Smooth muscle cell (in vitro differentiated cells): ENCODE data around the gene MTRF1. TPM values are rescaled to one million over a fixed set of nuclear protein-coding genes. Genes with fewer than 3 reads are reported as not detected.

Experiments used
- DNase-seq: peaks from one replicate; lab custom pipeline; 2025; ENCODE audit not compliant: unreplicated experiment; lab: John Stamatoyannopoulos, UW
- H2AFZ ChIP-seq: fragments of 200-600 bp; sonication (generic); 2 replicates; pipeline ENCODE4 v1.6.0; 2016; ENCODE audit warnings: antibody characterized with exemption, low read depth, mild to moderate bottlenecking
- H3F3A ChIP-seq: fragments of 200-600 bp; sonication (generic); 2 replicates; pipeline ENCODE4 v1.6.0; 2017; ENCODE audit warnings: antibody characterized with exemption, low read depth
- H3K27ac ChIP-seq: fragments of 200-600 bp; sonication (generic); 2 replicates; pipeline ENCODE4 v1.5.1; 2016; ENCODE audit warnings: low read depth, mild to moderate bottlenecking
- H3K27me3 ChIP-seq: fragments of 200-600 bp; sonication (generic); 2 replicates; pipeline ENCODE4 v1.6.1; 2016; ENCODE audit warnings: low read depth, mild to moderate bottlenecking
- H3K36me3 ChIP-seq: fragments of 200-600 bp; sonication (generic); 2 replicates; pipeline ENCODE4 v1.5.1; 2016; ENCODE audit warnings: low read depth
- H3K4me1 ChIP-seq: fragments of 200-600 bp; sonication (generic); 2 replicates; pipeline ENCODE4 v1.5.1; 2016; ENCODE audit warnings: low read depth
- H3K4me2 ChIP-seq: fragments of 200-600 bp; sonication (generic); 2 replicates; pipeline ENCODE4 v1.6.0; 2016; ENCODE audit warnings: mild to moderate bottlenecking
- H3K4me3 ChIP-seq: fragments of 200-600 bp; sonication (generic); 2 replicates; pipeline ENCODE4 v1.5.1; 2016; ENCODE audit warnings: mild to moderate bottlenecking
- H3K79me2 ChIP-seq: fragments of 200-600 bp; sonication (generic); 2 replicates; pipeline ENCODE4 v1.6.0; 2016; ENCODE audit warnings: low read depth, mild to moderate bottlenecking
- H3K9ac ChIP-seq: fragments of 200-600 bp; sonication (generic); 2 replicates; pipeline ENCODE4 v1.6.0; 2016; ENCODE audit warnings: low read depth
- H3K9me3 ChIP-seq: fragments of 200-600 bp; sonication (generic); replicated peaks from 2 replicates; pipeline ENCODE4 v1.5.1; 2016; ENCODE audit warnings: low read depth
- H4K20me1 ChIP-seq: fragments of 200-600 bp; sonication (generic); 2 replicates; pipeline ENCODE4 v1.6.0; 2016; ENCODE audit warnings: low read depth
- WGBS: methylation state at CpG from one replicate; pipeline ENCODE4 v1.1.7; 2016; ENCODE audit warnings: low lambda C conversion rate; 5-methylcytosine and 5-hydroxymethylcytosine counted together
- polyA plus RNA-seq: library from polyadenylated mRNA; unstranded; fragments of >200 nt; fragmentation: Nextera tagmentation; extraction: Ambion mirVana; gene quantifications from 2 replicates; pipeline ENCODE4 v1.2.1, GENCODE V29; 2016
- total RNA-seq: library from RNA; depleted of rRNA; stranded (reverse); fragments of >200 nt; gene quantifications from 2 replicates; pipeline ENCODE4 v1.2.3, GENCODE V29; 2014
- TF ChIP-seq, protein P1 (sequence below): fragments of 200-600 bp; sonication (generic); IDR thresholded peaks from 2 replicates; pipeline ENCODE4 v1.5.1; 2017; ENCODE audit warnings: borderline replicate concordance, mild to moderate bottlenecking, antibody characterized with exemption; ENCODE audit not compliant: insufficient read depth, poor library complexity, severe bottlenecking

Gene MTRF1
- total and polyA plus RNA-seq, 2 experiments from 2014 or later = 4.7 to 6.5 TPM

- Histone ChIP-seq H4K20me1 (no peaks in the 10 kb centered on the region), H3K79me2 (no peaks in the 10 kb centered on the region), H3F3A (no peaks in the 10 kb centered on the region), H3K27me3 (no peaks in the 10 kb centered on the region), H3K36me3 (no peaks in the 10 kb centered on the region), H3K9me3 (no peaks in the 10 kb centered on the region), H3K9ac (no peak overlapping the region), H3K4me1 (no peaks in the 10 kb centered on the region), H3K27ac (no peak overlapping the region), H3K4me2 (no peak overlapping the region), H2AFZ (no peak overlapping the region), H3K4me3 (no peak overlapping the region)
- no peak for DNase-seq
- TF ChIP-seq, protein P1, sequence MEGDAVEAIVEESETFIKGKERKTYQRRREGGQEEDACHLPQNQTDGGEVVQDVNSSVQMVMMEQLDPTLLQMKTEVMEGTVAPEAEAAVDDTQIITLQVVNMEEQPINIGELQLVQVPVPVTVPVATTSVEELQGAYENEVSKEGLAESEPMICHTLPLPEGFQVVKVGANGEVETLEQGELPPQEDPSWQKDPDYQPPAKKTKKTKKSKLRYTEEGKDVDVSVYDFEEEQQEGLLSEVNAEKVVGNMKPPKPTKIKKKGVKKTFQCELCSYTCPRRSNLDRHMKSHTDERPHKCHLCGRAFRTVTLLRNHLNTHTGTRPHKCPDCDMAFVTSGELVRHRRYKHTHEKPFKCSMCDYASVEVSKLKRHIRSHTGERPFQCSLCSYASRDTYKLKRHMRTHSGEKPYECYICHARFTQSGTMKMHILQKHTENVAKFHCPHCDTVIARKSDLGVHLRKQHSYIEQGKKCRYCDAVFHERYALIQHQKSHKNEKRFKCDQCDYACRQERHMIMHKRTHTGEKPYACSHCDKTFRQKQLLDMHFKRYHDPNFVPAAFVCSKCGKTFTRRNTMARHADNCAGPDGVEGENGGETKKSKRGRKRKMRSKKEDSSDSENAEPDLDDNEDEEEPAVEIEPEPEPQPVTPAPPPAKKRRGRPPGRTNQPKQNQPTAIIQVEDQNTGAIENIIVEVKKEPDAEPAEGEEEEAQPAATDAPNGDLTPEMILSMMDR = no peak
These were observed 50.5 kb downstream of the MTRF1 start for GRCh38 chr13:41212881-41213280.

DNA sequence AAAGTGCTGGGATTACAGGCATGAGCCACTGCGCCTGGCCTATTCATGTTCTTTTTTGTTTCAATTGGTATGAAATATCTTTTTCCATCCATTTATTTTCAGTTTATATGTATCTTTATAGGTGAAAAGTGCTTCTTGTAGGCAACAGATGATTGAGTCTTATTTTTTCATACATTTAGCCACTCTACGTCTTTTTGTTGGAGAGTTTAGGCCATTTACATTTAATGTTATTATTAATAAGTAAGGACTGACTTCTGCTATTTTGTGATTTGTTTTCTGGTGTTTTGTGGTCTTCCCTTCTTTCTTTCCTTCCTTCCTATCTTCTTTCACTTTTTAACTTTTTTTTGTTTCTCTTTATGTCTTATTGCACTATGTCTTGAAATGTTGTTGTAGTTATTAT is 52.3 kb downstream of the MTRF1 start:
- Histone ChIP-seq H3K27me3 (no peaks in the 10 kb centered on the region), H3K36me3 (no peaks in the 10 kb centered on the region), H3K79me2 (no peaks in the 10 kb centered on the region), H3K4me2 (no peak overlapping the region), H3K27ac (no peak overlapping the region), H2AFZ (no peak overlapping the region), H3F3A (no peaks in the 10 kb centered on the region), H3K9ac (no peak overlapping the region), H3K9me3 (no peaks in the 10 kb centered on the region), H4K20me1 (no peaks in the 10 kb centered on the region), H3K4me3 (no peak overlapping the region), H3K4me1 (no peaks in the 10 kb centered on the region)
- DNase-seq = no peak
- 94% methylated on average over 2 of the region's 2 CpGs for WGBS
- TF ChIP-seq, protein P1 = no peak

DNA sequence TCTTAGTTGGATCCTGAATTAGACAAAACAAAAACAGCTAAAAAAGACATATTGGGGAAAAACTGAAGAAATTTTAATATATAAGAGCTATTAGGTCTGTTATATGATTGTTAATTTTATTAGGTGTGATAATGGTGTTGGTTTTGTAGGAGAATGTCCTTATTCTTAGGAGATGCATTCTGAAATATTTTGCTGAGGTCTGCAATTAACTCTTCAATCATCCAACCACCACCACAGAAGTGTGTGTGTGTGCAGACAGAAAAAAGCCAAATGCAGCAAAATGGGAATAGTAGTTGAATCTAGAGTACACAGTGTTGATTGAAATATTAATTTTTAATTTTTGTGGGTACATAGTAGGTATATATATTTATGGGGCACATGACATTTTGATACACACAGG is 56.9 kb downstream of the MTRF1 start:
- DNase-seq = no peak
- H3K27ac ChIP-seq = no peak overlapping the region
- H3K4me3 ChIP-seq = no peak overlapping the region
- no peak overlapping the region for H3K9ac ChIP-seq
- H3F3A ChIP-seq = no peaks in the 10 kb centered on the region
- H3K79me2 ChIP-seq = no peaks in the 10 kb centered on the region
- no peaks in the 10 kb centered on the region for H3K4me1 ChIP-seq
- TF ChIP-seq, protein P1 = no peak
- no peak overlapping the region for H2AFZ ChIP-seq
- H3K36me3 ChIP-seq = no peaks in the 10 kb centered on the region
- no peaks in the 10 kb centered on the region for H3K9me3 ChIP-seq
- no peak overlapping the region for H3K4me2 ChIP-seq
- no peaks in the 10 kb centered on the region for H3K27me3 ChIP-seq
- H4K20me1 ChIP-seq = no peaks in the 10 kb centered on the region

GRCh38 chr13:41203810-41204209 is 59.6 kb downstream of the MTRF1 start:
- H3K36me3 ChIP-seq = no peaks in the 10 kb centered on the region
- H3K27ac ChIP-seq = no peak overlapping the region
- H3K27me3 ChIP-seq = no peaks in the 10 kb centered on the region
- H3K4me3 ChIP-seq = no peak overlapping the region
- no peaks in the 10 kb centered on the region for H3K79me2 ChIP-seq
- H3F3A ChIP-seq = no peaks in the 10 kb centered on the region
- no peaks in the 10 kb centered on the region for H3K9me3 ChIP-seq
- H4K20me1 ChIP-seq = no peaks in the 10 kb centered on the region
- TF ChIP-seq, protein P1 = no peak
- no peak overlapping the region for H2AFZ ChIP-seq
- no peak for DNase-seq
- no peak overlapping the region for H3K9ac ChIP-seq
- 97% methylated on average over 6 of the region's 6 CpGs for WGBS
- H3K4me1 ChIP-seq = no peaks in the 10 kb centered on the region
- H3K4me2 ChIP-seq = no peak overlapping the region
